SH-SY5Y (cell line): ENCODE measurements around the gene IRF2BP2.

Experiments used
- GATA2 ChIP-seq: IDR thresholded peaks from 2 replicates; pipeline ENCODE4 v1.6.1; 2011; ENCODE audit warnings: mild to moderate bottlenecking, low read depth, low read length
- GATA3 ChIP-seq: IDR thresholded peaks from 2 replicates; pipeline ENCODE4 v1.6.1; 2011; ENCODE audit warnings: low read depth, mild to moderate bottlenecking, low read length, moderate library complexity

GRCh38 chr1:234584926-234585325 lies 25.1 kb downstream of the IRF2BP2 start:
- TF ChIP-seq GATA2 (no peak), GATA3 (no peak)
